Loucy (cell line): ENCODE data around the gene ITCH.

Experiments
- H2AFZ ChIP-seq: fragments of 200-600 bp; sonication (generic); 2 replicates; pipeline ENCODE4 v1.6.0; 2016; ENCODE audit warnings: antibody characterized with exemption, mild to moderate bottlenecking, low read length, moderate library complexity
- H3F3A ChIP-seq: fragments of 200-600 bp; 2 replicates; pipeline ENCODE4 v1.6.0; 2016; ENCODE audit warnings: antibody characterized with exemption, low read depth, mild to moderate bottlenecking
- H3K27me3 ChIP-seq: fragments of 200-600 bp; sonication (generic); 2 replicates; pipeline ENCODE4 v1.6.1; 2014; ENCODE audit warnings: low read length, mild to moderate bottlenecking; ENCODE audit not compliant: insufficient read depth, poor library complexity, severe bottlenecking
- H3K36me3 ChIP-seq: fragments of 200-600 bp; sonication (generic); 2 replicates; pipeline ENCODE4 v1.6.1; 2016; ENCODE audit warnings: low read length; ENCODE audit not compliant: insufficient read depth
- H3K4me1 ChIP-seq: fragments of 200-600 bp; sonication (generic); 2 replicates; pipeline ENCODE4 v1.5.1; 2014; ENCODE audit warnings: low read length, mild to moderate bottlenecking; ENCODE audit not compliant: insufficient read depth, poor library complexity, severe bottlenecking
- H3K4me2 ChIP-seq: fragments of 200-600 bp; sonication (generic); 2 replicates; pipeline ENCODE4 v1.6.0; 2014; ENCODE audit warnings: antibody characterized with exemption, low read length, low read depth, mild to moderate bottlenecking; ENCODE audit not compliant: poor library complexity, severe bottlenecking
- H3K4me3 ChIP-seq: fragments of 200-600 bp; sonication (generic); 2 replicates; pipeline ENCODE4 v1.5.1; 2014; ENCODE audit warnings: low read length, mild to moderate bottlenecking, mixed read lengths; ENCODE audit not compliant: poor library complexity, severe bottlenecking
- H3K79me2 ChIP-seq: fragments of 200-600 bp; sonication (generic); 2 replicates; pipeline ENCODE4 v1.6.1; 2014; ENCODE audit warnings: low read length; ENCODE audit not compliant: insufficient read depth
- H3K9ac ChIP-seq: fragments of 200-600 bp; sonication (generic); 2 replicates; pipeline ENCODE4 v1.6.0; 2014; ENCODE audit warnings: mild to moderate bottlenecking, low read depth, low read length, moderate library complexity; ENCODE audit not compliant: poor library complexity, severe bottlenecking
- H3K9me2 ChIP-seq: fragments of 200-600 bp; sonication (generic); replicated peaks from 2 replicates; pipeline ENCODE4 v1.6.1; 2016; ENCODE audit warnings: low read depth, low read length, mixed read lengths
- H3K9me3 ChIP-seq: fragments of 200-600 bp; sonication (generic); 2 replicates; pipeline ENCODE4 v1.6.1; 2014; ENCODE audit warnings: mild to moderate bottlenecking, antibody characterized with exemption, low read length, low read depth; ENCODE audit not compliant: insufficient read depth
- H4K20me1 ChIP-seq: fragments of 200-600 bp; sonication (generic); 2 replicates; pipeline ENCODE4 v1.6.0; 2014; ENCODE audit warnings: antibody characterized with exemption, low read length, mild to moderate bottlenecking; ENCODE audit not compliant: insufficient read depth, poor library complexity, severe bottlenecking
- CTCF ChIP-seq: fragments of 200-600 bp; sonication (generic); conservative IDR thresholded peaks from 2 replicates; pipeline ENCODE4 v1.5.1; 2014; ENCODE audit warnings: mild to moderate bottlenecking, antibody characterized with exemption, low read length
- EZH2phosphoT487 ChIP-seq: fragments of 200-600 bp; IDR thresholded peaks from 2 replicates; pipeline ENCODE4 v1.6.1; 2018; ENCODE audit warnings: antibody characterized with exemption, mild to moderate bottlenecking, moderate library complexity, borderline replicate concordance

ITCH gene

GRCh38 chr20:34426026-34426425 lies 63.0 kb downstream of the ITCH start:
- Histone ChIP-seq H3K4me1 (no peaks in the 10 kb centered on the region), H3K9me2 (no peaks in the 10 kb centered on the region), H2AFZ (no peak overlapping the region), H3K4me2 (no peak overlapping the region), H3K27me3 (no peaks in the 10 kb centered on the region), H3K79me2 (0 out of 2 replicates have a peak, but pooled peaks cover 10% of the 10 kb centered on the region), H3K4me3 (no peak overlapping the region), H4K20me1 (no peaks in the 10 kb centered on the region), H3K9me3 (no peaks in the 10 kb centered on the region), H3K36me3 (peaks cover 66% of the 10 kb centered on the region), H3K9ac (no peak overlapping the region), H3F3A (no peaks in the 10 kb centered on the region)
- no peak for TF ChIP-seq CTCF
- TF ChIP-seq EZH2phosphoT487 = no peak

GRCh38 chr20:34427331-34427730 lies 64.3 kb downstream of the ITCH start:
- no peaks in the 10 kb centered on the region for H3K9me3 ChIP-seq
- H3K79me2 ChIP-seq = 0 out of 2 replicates have a peak, but pooled peaks cover 5% of the 10 kb centered on the region
- no peaks in the 10 kb centered on the region for H3F3A ChIP-seq
- H3K9me2 ChIP-seq = no peaks in the 10 kb centered on the region
- no peak overlapping the region for H3K9ac ChIP-seq
- no peak overlapping the region for H3K4me2 ChIP-seq
- H2AFZ ChIP-seq = no peak overlapping the region
- H3K36me3 ChIP-seq = peaks cover 53% of the 10 kb centered on the region
- no peaks in the 10 kb centered on the region for H4K20me1 ChIP-seq
- no peaks in the 10 kb centered on the region for H3K4me1 ChIP-seq
- TF ChIP-seq EZH2phosphoT487 (no peak), CTCF (no peak)
- H3K27me3 ChIP-seq = no peaks in the 10 kb centered on the region
- no peak overlapping the region for H3K4me3 ChIP-seq

GRCh38 chr20:34427784-34428183 lies 64.7 kb downstream of the ITCH start:
- Histone ChIP-seq H3K27me3 (no peaks in the 10 kb centered on the region), H3K4me3 (no peak overlapping the region), H3K9me3 (no peaks in the 10 kb centered on the region), H4K20me1 (no peaks in the 10 kb centered on the region), H3K9ac (no peak overlapping the region), H3K9me2 (no peaks in the 10 kb centered on the region), H3K36me3 (peaks cover 50% of the 10 kb centered on the region; the same call in 1 of the 2 replicates), H3F3A (no peaks in the 10 kb centered on the region), H3K4me1 (no peaks in the 10 kb centered on the region), H3K4me2 (no peak overlapping the region), H3K79me2 (0 out of 2 replicates have a peak, but pooled peaks cover 2% of the 10 kb centered on the region), H2AFZ (no peak overlapping the region)
- no peak for TF ChIP-seq EZH2phosphoT487
- no peak for TF ChIP-seq CTCF
